Hepatocyte (in vitro differentiated cells): ENCODE data around the gene SH3RF3.

Experiments
- CTCF ChIP-seq: fragments of 200-600 bp; sonication (generic); IDR thresholded peaks from 2 replicates; pipeline ENCODE4 v1.5.1; 2016; ENCODE audit warnings: antibody characterized with exemption, mild to moderate bottlenecking; ENCODE audit not compliant: poor library complexity
- EZH2 ChIP-seq: fragments of 200-600 bp; sonication (generic); IDR thresholded peaks from 2 replicates; pipeline ENCODE4 v1.6.1; 2016; ENCODE audit warnings: antibody characterized with exemption, mild to moderate bottlenecking, borderline replicate concordance

- TF ChIP-seq CTCF (no peak), EZH2 (no peak)
These were observed 115.2 kb downstream of the SH3RF3 start for GRCh38 chr2:109244304-109244582.
